MG63 (cell line): ENCODE measurements around the gene GPAT2. TPM values are rescaled to one million over a fixed set of nuclear protein-coding genes. Genes with fewer than 3 reads are reported as not detected.
"Not testable (repeated sequence)": the region's sequence is repeated elsewhere in the genome, so short reads cannot be mapped to it uniquely, and the experiment has no call there.

Experiments
- DNase-seq: peaks from one replicate; pipeline ENCODE4 v3.0.0-alpha.2; 2020
- H3K27me3 ChIP-seq: fragments of 250-450 bp; sonication (Bioruptor Pico); 2 replicates; pipeline ENCODE4 v1.5.1; 2020; ENCODE audit warnings: mild to moderate bottlenecking, moderate library complexity
- H3K36me3 ChIP-seq: fragments of 250-450 bp; sonication (Bioruptor Pico); 2 replicates; pipeline ENCODE4 v1.5.1; 2020; ENCODE audit warnings: mild to moderate bottlenecking, moderate library complexity
- H3K4me3 ChIP-seq: fragments of 250-450 bp; sonication (Bioruptor Pico); 2 replicates; pipeline ENCODE4 v1.5.1; 2020; ENCODE audit warnings: mild to moderate bottlenecking, moderate library complexity
- H3K9me3 ChIP-seq: fragments of 250-450 bp; sonication (Bioruptor Pico); 2 replicates; pipeline ENCODE4 v1.5.1; 2020; ENCODE audit warnings: mild to moderate bottlenecking, moderate library complexity
- total RNA-seq: library from RNA; depleted of rRNA; stranded (reverse); fragments of >200 nt; shearing (Covaris generic); gene quantifications from 2 replicates; pipeline ENCODE4 v1.2.3, GENCODE V29; 2014; ENCODE audit warnings: low replicate concordance; rRNA removed

The GPAT2 gene, protein sequence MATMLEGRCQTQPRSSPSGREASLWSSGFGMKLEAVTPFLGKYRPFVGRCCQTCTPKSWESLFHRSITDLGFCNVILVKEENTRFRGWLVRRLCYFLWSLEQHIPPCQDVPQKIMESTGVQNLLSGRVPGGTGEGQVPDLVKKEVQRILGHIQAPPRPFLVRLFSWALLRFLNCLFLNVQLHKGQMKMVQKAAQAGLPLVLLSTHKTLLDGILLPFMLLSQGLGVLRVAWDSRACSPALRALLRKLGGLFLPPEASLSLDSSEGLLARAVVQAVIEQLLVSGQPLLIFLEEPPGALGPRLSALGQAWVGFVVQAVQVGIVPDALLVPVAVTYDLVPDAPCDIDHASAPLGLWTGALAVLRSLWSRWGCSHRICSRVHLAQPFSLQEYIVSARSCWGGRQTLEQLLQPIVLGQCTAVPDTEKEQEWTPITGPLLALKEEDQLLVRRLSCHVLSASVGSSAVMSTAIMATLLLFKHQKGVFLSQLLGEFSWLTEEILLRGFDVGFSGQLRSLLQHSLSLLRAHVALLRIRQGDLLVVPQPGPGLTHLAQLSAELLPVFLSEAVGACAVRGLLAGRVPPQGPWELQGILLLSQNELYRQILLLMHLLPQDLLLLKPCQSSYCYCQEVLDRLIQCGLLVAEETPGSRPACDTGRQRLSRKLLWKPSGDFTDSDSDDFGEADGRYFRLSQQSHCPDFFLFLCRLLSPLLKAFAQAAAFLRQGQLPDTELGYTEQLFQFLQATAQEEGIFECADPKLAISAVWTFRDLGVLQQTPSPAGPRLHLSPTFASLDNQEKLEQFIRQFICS
- not detected in 2 replicates for total RNA-seq

DNA sequence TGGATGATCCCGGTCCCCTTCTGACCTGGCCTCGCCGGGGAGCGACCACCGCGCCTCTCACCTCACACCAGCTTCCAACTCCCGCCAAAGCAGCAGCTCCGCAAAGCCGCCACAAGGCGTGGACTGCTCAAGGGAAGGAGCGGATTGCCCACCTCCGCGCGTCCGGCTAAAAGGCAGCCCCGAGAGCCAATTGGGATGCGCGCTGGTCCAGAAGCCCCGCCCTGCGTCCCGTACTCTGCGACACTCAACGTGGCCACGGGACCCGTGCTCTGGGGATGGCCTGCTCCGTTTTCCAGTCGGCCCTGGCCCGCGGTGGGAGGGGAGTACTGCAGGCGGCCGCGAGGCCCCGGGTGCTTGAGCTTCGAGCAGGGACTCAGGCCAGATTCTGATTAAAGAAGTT, at the start of gene GPAT2:
TSS of gene GPAT2 (minus strand) at position 125 of the 400 bp plus-strand sequence. CDS start 2,557 bp downstream, outside the sequence.
- not testable (repeated sequence) for DNase-seq, H3K36me3 ChIP-seq, H3K9me3 ChIP-seq, H3K4me3 ChIP-seq, H3K27me3 ChIP-seq

DNA sequence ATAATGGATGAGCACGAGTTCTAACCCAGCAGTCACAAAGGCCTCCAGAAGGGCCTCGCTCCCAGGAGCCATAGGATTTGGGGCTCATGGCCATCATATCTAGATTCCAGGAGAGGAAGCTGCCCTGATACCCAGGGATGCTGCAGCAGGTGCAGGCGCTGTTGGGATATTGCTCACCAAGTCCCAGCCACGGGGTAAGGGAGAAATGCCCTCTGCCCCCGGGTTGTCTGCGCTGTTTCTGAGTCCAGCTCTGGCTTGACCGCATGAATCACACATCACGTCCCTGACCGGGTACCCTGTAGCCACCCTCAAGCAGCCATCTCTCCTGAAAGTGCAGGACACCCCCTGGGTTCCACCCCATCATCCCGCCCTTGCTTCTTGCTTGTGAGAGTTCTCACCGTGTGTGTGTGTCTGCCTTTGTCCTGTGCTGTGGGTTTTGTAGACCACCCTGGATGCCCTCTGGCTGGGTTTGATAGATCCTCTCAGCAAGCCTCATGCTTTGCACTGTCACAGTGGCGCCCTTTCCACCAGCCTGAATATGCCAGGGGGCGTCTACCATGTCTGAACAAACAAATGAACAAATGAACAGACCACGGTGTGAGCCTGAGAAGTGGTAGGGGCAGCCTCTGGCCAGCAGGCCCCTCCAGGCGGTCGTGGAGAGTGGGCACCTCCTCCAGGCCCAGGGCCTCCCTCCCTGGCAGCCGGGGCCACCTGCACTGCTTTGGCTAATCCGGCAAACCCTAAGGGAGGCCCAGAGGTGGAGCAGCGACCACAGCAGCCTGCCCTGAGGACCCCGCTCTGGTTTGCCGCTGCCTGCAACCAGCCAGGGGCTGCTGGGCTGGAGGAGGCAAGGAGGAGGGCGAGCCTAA, 49.5 kb upstream of the GPAT2 start:
- peaks cover 4% of the 10 kb centered on the region; the same call in 1 of the 2 replicates for H3K27me3 ChIP-seq
- no peaks in the 10 kb centered on the region for H3K36me3 ChIP-seq
- H3K9me3 ChIP-seq: no peaks in the 10 kb centered on the region
- H3K4me3 ChIP-seq: no peak overlapping the region
- DNase-seq: no peak

DNA sequence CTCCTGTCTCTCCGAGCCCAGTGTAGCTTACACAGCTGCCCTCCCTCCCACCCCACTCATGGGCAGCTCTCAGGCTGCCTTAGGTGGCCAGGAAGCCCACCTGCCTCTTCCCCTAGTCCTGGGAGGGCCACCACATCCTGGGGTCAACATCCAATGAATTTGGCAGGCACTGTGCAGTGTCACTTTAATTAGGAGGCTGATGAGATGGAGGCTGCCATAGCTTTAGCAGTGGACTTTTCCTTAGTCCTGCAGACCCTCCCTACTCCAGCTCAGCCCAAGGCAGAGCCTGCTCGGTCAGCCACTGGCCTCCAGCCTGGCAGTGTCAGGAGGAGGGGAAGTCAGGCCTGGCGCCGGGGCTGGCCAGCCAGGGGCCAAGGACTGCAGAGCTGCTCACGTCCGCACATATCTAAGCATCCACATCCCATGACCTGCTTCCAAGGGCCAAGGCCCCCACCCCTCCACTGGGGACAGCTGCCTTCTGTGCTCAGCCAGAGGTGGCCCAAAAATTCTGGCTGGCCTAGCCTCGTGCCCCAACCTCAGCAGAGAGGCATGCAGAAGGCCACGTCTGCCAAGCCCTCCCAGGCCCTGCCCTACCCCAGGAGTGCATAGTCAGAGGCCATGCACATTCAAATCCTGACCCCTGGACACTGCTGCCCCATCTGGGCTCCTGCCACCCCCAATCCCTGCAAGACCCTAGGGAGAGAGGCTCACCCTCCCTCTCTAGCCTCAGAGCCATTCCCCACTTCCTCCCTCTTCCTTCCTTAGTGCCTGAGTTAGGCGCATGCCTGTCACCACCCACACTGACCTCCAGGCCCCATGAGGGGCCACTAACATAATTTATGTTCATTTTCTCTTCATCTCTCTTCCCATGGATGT, 48.6 kb upstream of the GPAT2 start:
- DNase-seq: no peak
- H3K9me3 ChIP-seq: no peaks in the 10 kb centered on the region
- peaks cover 4% of the 10 kb centered on the region; the same call in 1 of the 2 replicates for H3K27me3 ChIP-seq
- H3K36me3 ChIP-seq: no peaks in the 10 kb centered on the region
- no peak overlapping the region for H3K4me3 ChIP-seq

DNA sequence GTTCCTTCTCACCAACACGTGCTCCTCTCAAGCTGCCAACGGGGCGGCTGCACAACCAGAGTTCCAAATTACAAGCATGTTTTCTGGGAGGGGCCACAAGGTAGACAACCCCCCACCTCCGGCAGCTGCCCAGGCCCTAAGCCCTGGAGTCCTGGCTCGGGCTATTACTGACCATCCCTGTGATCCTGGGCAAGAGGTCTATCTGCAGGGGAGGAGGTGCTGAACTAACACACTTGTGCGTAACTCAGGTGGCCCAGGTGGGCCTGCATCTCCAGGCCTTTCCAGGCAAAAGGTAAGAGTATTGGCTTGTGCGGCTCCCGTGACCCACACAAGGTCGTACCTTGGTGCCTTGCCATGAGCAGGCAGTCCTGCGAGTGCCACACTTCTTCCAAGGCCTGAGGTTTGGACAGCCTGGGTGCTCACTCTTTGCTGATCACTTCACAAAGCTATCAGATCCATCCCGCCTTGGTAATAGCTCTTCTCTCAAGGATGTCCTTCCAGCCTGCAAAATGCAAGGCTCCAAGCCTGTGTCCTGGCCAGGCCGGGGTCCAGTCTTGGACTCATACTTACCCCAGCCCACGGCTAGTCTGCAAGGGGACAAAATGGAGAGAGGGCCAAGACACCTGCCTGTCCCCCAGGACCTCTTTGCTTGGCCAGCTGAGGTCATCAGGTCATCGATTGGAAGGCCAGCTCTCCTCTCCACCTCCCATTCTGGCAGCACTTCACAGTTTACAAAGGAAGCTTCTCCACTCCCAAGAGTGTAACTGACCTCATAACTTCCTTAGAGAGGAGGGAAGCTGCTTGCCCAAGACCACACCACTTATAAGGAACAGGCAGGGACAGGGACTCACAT, 47.7 kb upstream of the GPAT2 start:
- Histone ChIP-seq H3K27me3 (peaks cover 4% of the 10 kb centered on the region; the same call in 1 of the 2 replicates), H3K36me3 (no peaks in the 10 kb centered on the region), H3K4me3 (no peak overlapping the region), H3K9me3 (no peaks in the 10 kb centered on the region)
- DNase-seq: no peak

DNA sequence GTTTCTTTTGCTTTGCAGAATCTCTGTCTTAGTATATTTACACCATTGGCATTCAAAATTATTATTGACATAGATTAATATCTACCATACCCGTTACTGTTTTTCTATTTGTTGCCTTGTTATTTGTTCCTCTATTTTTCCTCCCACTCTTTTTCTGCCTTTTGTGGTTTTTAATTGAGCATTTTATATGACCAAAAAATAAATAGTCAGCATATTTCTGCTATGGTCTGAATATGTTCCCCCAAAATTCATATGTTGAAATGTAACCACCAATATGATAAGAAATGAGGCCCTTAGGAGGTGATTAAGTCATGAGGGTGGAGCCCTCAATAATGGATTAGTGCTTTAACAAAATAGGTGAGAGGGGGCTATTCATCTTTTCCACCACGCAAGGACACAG, 46.3 kb upstream of the GPAT2 start:
- H3K27me3 ChIP-seq: peaks cover 4% of the 10 kb centered on the region; the same call in 1 of the 2 replicates
- DNase-seq: no peak
- H3K9me3 ChIP-seq: peaks cover 3% of the 10 kb centered on the region; the same call in 1 of the 2 replicates
- H3K4me3 ChIP-seq: no peak overlapping the region
- H3K36me3 ChIP-seq: no peaks in the 10 kb centered on the region

DNA sequence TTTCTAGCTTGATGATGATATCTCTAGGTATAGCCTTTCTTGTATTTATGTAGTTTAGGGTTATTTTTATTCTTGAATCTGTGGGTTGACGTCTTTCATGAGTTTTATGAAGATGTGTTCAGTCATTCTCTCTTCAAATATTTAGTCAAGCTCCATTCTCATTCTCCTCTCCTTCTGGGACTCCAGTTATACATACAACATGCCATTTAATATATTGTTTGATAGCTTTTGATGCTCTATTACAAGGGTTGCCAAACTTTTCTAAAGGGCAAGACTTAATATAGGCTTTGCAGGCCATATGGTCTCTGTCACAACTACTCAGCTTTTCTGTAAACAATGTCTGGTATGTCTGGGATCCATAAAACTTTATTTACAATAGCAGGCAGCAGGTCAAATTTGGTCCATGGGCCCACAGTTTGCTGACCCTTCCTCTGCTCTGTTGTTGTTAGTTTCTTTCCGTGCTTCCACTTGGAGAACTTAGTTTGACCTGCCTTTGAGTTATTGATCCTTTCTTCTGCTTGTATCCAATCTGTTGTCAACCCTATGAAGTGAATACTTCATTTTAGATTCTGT, 40.6 kb upstream of the GPAT2 start:
- peaks cover 5% of the 10 kb centered on the region for H3K9me3 ChIP-seq
- H3K4me3 ChIP-seq: no peak overlapping the region
- H3K36me3 ChIP-seq: no peaks in the 10 kb centered on the region
- no peaks in the 10 kb centered on the region for H3K27me3 ChIP-seq
- no peak for DNase-seq

DNA sequence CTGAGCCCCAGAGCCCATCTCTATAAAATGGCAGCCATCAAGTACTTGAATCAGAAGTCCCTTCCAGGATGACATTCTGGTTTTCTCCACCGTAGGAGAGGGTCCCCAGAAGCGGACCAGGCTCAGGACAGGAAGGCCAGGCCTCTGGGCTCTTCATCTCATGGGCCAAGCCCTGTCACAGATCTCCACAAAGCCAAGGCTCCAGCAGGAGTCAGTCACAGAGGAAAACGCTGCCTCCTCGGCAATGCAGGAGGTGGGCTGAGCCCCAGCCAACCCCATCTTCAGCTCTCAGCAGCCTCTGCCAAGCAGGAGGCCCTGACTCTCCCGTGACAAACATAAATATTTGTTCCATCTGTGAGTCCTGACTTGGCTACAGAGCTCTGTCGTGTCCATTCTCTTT, 39.4 kb upstream of the GPAT2 start:
- Histone ChIP-seq H3K27me3 (no peaks in the 10 kb centered on the region), H3K9me3 (peaks cover 5% of the 10 kb centered on the region), H3K4me3 (no peak overlapping the region), H3K36me3 (no peaks in the 10 kb centered on the region)
- no peak for DNase-seq

DNA sequence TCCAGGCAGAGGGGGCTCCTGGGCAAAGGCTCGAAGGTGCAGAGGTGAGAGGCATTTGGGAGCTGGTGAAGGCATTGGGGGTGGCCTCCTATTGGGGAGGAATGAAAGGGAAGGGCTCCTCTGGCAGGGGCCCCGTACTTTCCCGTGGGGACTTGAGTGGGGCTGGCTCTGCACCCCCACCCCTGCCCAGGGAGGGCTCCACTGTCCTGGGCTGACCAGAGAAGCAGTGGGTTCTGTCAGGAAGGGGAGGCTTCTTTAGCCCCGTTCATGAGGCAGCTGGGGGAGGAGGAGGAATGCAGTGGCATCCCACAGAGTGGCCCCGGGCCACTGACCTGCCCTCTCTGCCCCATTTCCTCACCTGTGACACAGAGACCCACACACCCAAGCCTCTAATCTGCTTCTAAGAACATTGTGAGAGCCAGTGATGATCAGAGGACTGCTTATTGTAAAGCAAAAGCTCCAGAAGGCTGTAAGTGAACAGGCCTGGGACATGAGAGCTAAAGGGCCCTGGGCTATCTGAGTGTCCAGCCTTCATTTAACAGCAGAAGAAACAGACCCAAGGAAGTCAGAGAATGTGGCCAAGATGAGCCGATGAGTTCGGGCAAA, 38.6 kb upstream of the GPAT2 start:
- no peak for DNase-seq
- no peak overlapping the region for H3K4me3 ChIP-seq
- peaks cover 5% of the 10 kb centered on the region for H3K9me3 ChIP-seq
- no peaks in the 10 kb centered on the region for H3K36me3 ChIP-seq
- no peaks in the 10 kb centered on the region for H3K27me3 ChIP-seq

DNA sequence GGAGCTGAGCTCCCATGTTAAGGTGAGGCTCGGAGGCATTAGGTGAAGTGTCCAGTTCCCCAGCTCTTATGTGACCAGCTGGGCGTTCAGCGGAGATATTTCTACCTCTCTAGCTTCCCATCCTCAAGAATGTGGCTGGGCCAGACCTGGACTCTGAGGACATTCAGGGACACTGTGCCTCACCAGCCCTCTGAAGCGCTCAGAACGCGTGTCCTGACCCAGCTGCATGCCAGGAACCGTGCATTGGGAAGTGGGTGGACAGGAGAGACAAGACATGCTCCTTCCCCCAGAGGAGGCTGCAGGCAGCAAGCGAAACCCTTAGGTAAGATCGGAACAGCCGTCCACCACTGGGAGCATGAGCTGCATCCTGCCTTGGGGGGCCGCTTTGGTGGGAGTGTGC, 38.0 kb upstream of the GPAT2 start:
- Histone ChIP-seq H3K36me3 (no peaks in the 10 kb centered on the region), H3K27me3 (no peaks in the 10 kb centered on the region)
- DNase-seq: no peak

DNA sequence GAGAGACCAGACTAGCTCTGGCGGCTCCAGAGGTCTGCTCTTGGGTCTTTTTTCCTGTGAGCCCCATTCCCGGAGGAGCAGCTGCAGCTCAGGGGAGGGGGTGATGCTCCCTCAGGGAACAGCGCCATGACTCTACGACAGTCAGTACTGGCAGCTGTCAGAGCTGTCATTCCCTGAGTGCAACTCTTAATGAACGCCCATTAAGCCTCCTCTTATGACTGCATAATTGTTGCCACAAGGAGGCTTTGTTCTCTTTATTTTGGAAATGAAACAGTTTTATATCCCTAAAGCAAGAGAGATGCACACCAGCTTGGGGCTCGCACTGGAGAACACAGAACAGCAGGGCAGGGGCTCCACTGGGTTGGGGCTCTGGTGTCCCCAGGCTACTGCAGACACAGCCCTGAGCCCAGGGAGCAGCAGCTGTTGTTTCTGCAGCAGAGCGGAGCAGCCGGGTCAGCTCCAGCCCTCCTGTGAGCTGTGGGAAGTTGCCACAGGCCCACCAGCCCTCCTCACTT, 37.3 kb upstream of the GPAT2 start:
- not testable (repeated sequence) for DNase-seq, H3K9me3 ChIP-seq, H3K4me3 ChIP-seq, H3K27me3 ChIP-seq, H3K36me3 ChIP-seq

More for the DNA sequence above, 38.0 kb upstream of the GPAT2 start:
- peaks cover 5% of the 10 kb centered on the region for H3K9me3 ChIP-seq
- H3K4me3 ChIP-seq: no peak overlapping the region

DNA sequence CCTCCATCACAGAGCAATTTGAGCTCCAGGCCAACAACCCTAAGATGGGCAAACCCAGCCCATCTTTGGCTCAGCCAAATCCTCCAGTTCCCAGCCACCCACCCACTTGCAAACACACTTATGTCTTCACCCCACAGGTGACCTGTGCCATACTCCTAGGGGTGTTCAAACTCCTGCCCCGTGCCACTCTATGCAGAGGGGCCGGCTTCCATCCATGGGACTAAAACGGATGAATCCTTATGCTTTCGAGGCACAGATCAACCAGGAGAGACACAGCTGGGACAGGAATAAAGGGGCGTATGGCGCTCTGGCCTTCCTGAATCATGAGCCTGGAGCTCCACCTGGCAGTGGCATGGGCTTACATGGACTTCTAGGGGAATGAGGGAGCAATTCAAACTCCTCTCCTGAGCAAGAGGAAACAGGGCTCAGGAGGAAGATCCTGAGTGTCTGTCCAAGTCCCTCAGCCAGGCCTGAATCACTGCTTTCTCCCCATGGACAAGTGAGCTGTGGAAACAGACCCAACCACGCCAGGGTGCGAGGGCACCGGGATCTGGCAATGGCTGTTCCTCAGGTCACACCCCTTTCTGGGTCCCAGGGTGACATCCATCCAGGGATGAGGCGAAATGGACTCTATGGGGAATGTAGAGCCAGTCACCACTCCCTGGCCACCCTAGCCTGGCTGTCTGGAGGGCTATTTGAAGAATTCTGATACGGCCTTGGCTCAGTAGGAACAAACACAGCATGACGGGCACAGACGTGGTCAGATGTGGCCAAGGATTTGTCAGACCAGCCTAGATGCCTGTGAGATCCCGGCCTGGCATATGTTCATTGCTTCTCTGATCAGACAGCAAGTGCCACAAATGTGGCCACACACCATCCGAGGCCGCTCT, 36.6 kb upstream of the GPAT2 start:
- not testable (repeated sequence) for H3K4me3 ChIP-seq, DNase-seq, H3K27me3 ChIP-seq, H3K36me3 ChIP-seq, H3K9me3 ChIP-seq

DNA sequence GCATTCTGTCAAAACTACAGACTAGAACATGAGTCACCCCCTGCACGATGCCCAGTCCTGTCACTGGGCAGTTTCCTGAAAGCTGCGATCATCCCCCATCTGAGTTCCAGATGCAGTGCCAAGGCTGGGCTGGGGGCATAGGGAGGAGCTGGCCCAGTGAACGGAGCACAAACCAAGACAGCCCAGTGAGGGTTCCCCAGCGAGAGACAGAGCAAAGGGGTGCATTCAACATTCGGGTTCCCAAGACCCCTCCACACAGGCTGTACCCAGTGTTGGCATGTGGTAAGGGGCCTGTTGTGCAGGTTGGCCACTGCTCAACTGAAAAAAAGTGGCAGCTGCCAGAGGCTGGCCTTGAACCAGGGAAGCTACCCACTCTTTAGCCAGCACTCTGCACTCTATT, 35.6 kb upstream of the GPAT2 start:
- not testable (repeated sequence) for H3K9me3 ChIP-seq, H3K4me3 ChIP-seq, DNase-seq, H3K36me3 ChIP-seq, H3K27me3 ChIP-seq

DNA sequence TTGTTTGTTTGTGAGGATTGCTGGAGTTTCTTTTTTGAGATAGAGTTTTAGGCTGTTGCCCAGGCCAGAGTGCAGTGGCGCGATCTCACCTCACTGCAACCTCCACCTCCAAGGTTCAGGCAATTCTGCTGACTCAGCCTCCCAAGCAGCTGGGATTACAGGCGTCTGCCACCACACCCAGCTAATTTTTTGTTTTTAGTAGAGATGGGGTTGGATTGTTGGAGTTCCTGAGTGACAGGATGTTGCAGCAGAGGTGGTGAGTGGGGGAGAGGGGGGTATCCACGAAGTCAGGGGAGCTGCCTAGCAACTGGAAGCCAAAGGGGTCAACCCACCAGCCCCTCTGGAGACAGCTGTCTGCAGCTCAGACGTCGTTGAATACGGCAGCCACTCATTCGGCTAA, 35.2 kb upstream of the GPAT2 start:
- DNase-seq, H3K27me3 ChIP-seq, H3K36me3 ChIP-seq, H3K9me3 ChIP-seq, H3K4me3 ChIP-seq: not testable (repeated sequence)
